GM23338 (cell line): ENCODE results near the gene RNF215. TPM values are rescaled to one million over a fixed set of nuclear protein-coding genes. Genes with fewer than 3 reads are reported as not detected.
A peak's percentile ranks its signal among the peaks of the same experiment; 100 is the strongest.

Source experiments
- ATAC-seq: fragments of 200-7000 bp; cut with Tn5 transposase; 3 replicates; pipeline ENCODE4 v1.9.1; 2020
- DNase-seq: peaks from one replicate; pipeline ENCODE4 v3.0.0-alpha.2; 2015; ENCODE audit warnings: low spot score
- H2AFZ ChIP-seq: fragments of 200-600 bp; sonication (generic); 2 replicates; pipeline ENCODE4 v1.8.0; 2016; ENCODE audit warnings: antibody characterized with exemption, mild to moderate bottlenecking, moderate library complexity
- H3F3A ChIP-seq: fragments of 200-600 bp; sonication (generic); replicated peaks from 2 replicates; pipeline ENCODE4 v1.8.0; 2017; ENCODE audit warnings: antibody characterized with exemption, mixed run types, low read depth
- H3K27ac ChIP-seq: fragments of 200-600 bp; sonication (generic); 2 replicates; pipeline ENCODE4 v1.6.1; 2016; ENCODE audit warnings: low read depth
- H3K27me3 ChIP-seq: fragments of 200-600 bp; sonication (generic); 2 replicates; pipeline ENCODE4 v1.8.0; 2016; ENCODE audit warnings: mild to moderate bottlenecking, mixed run types, moderate library complexity; ENCODE audit not compliant: insufficient read depth
- H3K36me3 ChIP-seq: fragments of 200-600 bp; sonication (generic); 2 replicates; pipeline ENCODE4 v1.8.0; 2016; ENCODE audit warnings: mild to moderate bottlenecking; ENCODE audit not compliant: insufficient read depth
- H3K4me1 ChIP-seq: fragments of 200-600 bp; sonication (generic); 2 replicates; pipeline ENCODE4 v1.8.0; 2016; ENCODE audit warnings: mild to moderate bottlenecking, moderate library complexity; ENCODE audit not compliant: insufficient read depth
- H3K4me2 ChIP-seq: fragments of 200-600 bp; sonication (generic); 2 replicates; pipeline ENCODE4 v1.7.1; 2017; ENCODE audit warnings: mixed run types
- H3K4me3 ChIP-seq: fragments of 200-600 bp; sonication (generic); 2 replicates; pipeline ENCODE4 v1.6.1; 2016; ENCODE audit warnings: mixed run types
- H3K79me2 ChIP-seq: fragments of 200-600 bp; sonication (generic); replicated peaks from 2 replicates; pipeline ENCODE4 v1.8.0; 2017; ENCODE audit warnings: mild to moderate bottlenecking; ENCODE audit not compliant: insufficient read depth
- H3K9me2 ChIP-seq: fragments of 200-600 bp; sonication (generic); 2 replicates; pipeline ENCODE4 v1.8.0; 2017; ENCODE audit not compliant: insufficient read depth
- H4K20me1 ChIP-seq: fragments of 200-600 bp; sonication (generic); replicated peaks from 2 replicates; pipeline ENCODE4 v1.8.0; 2017; ENCODE audit warnings: mild to moderate bottlenecking; ENCODE audit not compliant: insufficient read depth
- H3K27ac Mint-ChIP-seq: 2 replicates; pipeline ENCODE4 v1.8.0; 2020; ENCODE audit warnings: inconsistent platforms, mild to moderate bottlenecking, moderate library complexity, mixed read lengths
- H3K27me3 Mint-ChIP-seq: 3 replicates; pipeline ENCODE4 v1.8.0; 2022; ENCODE audit warnings: low read depth, mild to moderate bottlenecking, moderate library complexity, mixed read lengths, inconsistent platforms; ENCODE audit not compliant: insufficient read depth, poor library complexity
- H3K36me3 Mint-ChIP-seq: 3 replicates; pipeline ENCODE4 v1.8.0; 2021; ENCODE audit warnings: low read depth, mild to moderate bottlenecking, inconsistent platforms, moderate library complexity, mixed read lengths
- H3K4me1 Mint-ChIP-seq: 3 replicates; pipeline ENCODE4 v1.8.0; 2020; ENCODE audit warnings: mild to moderate bottlenecking, inconsistent platforms, mixed read lengths
- H3K4me3 Mint-ChIP-seq: 3 replicates; pipeline ENCODE4 v1.8.0; 2021; ENCODE audit warnings: moderate library complexity, mild to moderate bottlenecking, inconsistent platforms, mixed read lengths
- H3K9me3 Mint-ChIP-seq: 3 replicates; pipeline ENCODE4 v1.8.0; 2020; ENCODE audit warnings: moderate library complexity, mild to moderate bottlenecking, inconsistent platforms, mixed read lengths
- CREB1 ChIP-seq: fragments of 250-450 bp; sonication (Bioruptor Pico); IDR thresholded peaks from 2 replicates; pipeline ENCODE4 v1.5.0; 2020; ENCODE audit warnings: low read depth, mild to moderate bottlenecking, moderate library complexity
- CTCF ChIP-seq, 2 experiments: fragments of 200-600 bp in 1 of 2; sonication (generic) in 1 of 2; conservative IDR thresholded peaks; 2 replicates each; pipeline versions ENCODE4 v1.5.1 to v1.6.1; 2016 to 2017; ENCODE audit warnings: antibody characterized with exemption in 2 of 2, low read depth in 2 of 2, mild to moderate bottlenecking in 2 of 2, moderate library complexity in 1 of 2
- ETS1 ChIP-seq: IDR thresholded peaks from 2 replicates; pipeline ENCODE4 v1.6.1; 2016; ENCODE audit warnings: antibody characterized with exemption
- EZH2phosphoT487 ChIP-seq: fragments of 200-600 bp; sonication (generic); IDR thresholded peaks from one replicate; pipeline ENCODE4 v1.8.1; 2018; ENCODE audit warnings: antibody characterized with exemption; ENCODE audit not compliant: unreplicated experiment
- JUNB ChIP-seq: IDR thresholded peaks from one replicate; pipeline ENCODE4 v1.6.1; 2016; ENCODE audit warnings: antibody characterized with exemption; ENCODE audit not compliant: unreplicated experiment
- NANOG ChIP-seq: IDR thresholded peaks from 2 replicates; pipeline ENCODE4 v1.6.1; 2016; ENCODE audit warnings: antibody characterized with exemption, borderline replicate concordance
- ZNF331 ChIP-seq: fragments of 250-450 bp; sonication (Bioruptor Pico); IDR thresholded peaks from 2 replicates; pipeline ENCODE4 v1.5.0; 2020; ENCODE audit warnings: low read depth, mild to moderate bottlenecking, moderate library complexity
- polyA plus RNA-seq: library from polyadenylated mRNA; unstranded; fragments of >200 nt; fragmentation: Nextera tagmentation; extraction: Ambion mirVana; gene quantifications from 2 replicates; pipeline ENCODE4 v1.2.1, GENCODE V29; 2016
- total RNA-seq: library from RNA; depleted of rRNA; stranded (reverse); fragments of >200 nt; shearing (Covaris generic); gene quantifications from 2 replicates; pipeline ENCODE4 v1.2.3, GENCODE V29; 2014

The RNF215 gene
- total and polyA plus RNA-seq, 2 experiments from 2014 or later, result 3.3 to 13.9 TPM

GRCh38 chr22:30436196-30436595, 49.0 kb upstream of the RNF215 start:
- H3K27ac Mint-ChIP-seq, result peak overlapping the region; percentile 53; the same call in 1 of the 2 replicates
- H3K4me1 ChIP-seq, result no peaks in the 10 kb centered on the region
- no peaks in the 10 kb centered on the region for H3K27me3 ChIP-seq
- DNase-seq, result no peak
- 0 out of 2 replicates have a peak, but pooled peaks cover 4% of the 10 kb centered on the region for H3K9me2 ChIP-seq
- H2AFZ ChIP-seq, result peak overlapping the region; percentile 66
- no peak overlapping the region for H3K4me2 ChIP-seq
- peaks cover 15% of the 10 kb centered on the region for H3K4me1 Mint-ChIP-seq
- peaks cover 2% of the 10 kb centered on the region for H3K27me3 Mint-ChIP-seq
- no peaks in the 10 kb centered on the region for H4K20me1 ChIP-seq
- TF ChIP-seq NANOG (no peak), ETS1 (no peak), ZNF331 (CRISPR knock-in tag) (no peak), EZH2phosphoT487 (no peak), JUNB (no peak), CTCF (conservative IDR thresholded peaks at IDR 0.05; ENCODE audit: low read depth in 2 of 2) (no peak), CREB1 (CRISPR knock-in tag) (no peak)
- H3K36me3 Mint-ChIP-seq, result peaks cover 5% of the 10 kb centered on the region; the same call in 2 of the 3 replicates
- no peak overlapping the region for H3K27ac ChIP-seq
- H3F3A ChIP-seq, result peaks cover 3% of the 10 kb centered on the region; the same call in 1 of the 2 replicates
- H3K36me3 ChIP-seq, result no peaks in the 10 kb centered on the region
- peaks cover 7% of the 10 kb centered on the region for H3K9me3 Mint-ChIP-seq
- H3K4me3 Mint-ChIP-seq, result no peak overlapping the region
- ATAC-seq, result no peak
- H3K4me3 ChIP-seq, result no peak overlapping the region
- no peaks in the 10 kb centered on the region for H3K79me2 ChIP-seq

- peak; percentile 52; the same call in 1 of the 2 replicates for TF ChIP-seq ETS1
- TF ChIP-seq ZNF331 (CRISPR knock-in tag), result no peak
- Histone ChIP-seq H3K27me3 (no peaks in the 10 kb centered on the region), H3K4me3 (no peak overlapping the region), H4K20me1 (no peaks in the 10 kb centered on the region), H2AFZ (peak overlapping the region; percentile 66), H3K27ac (no peak overlapping the region), H3F3A (peaks cover 3% of the 10 kb centered on the region; the same call in 1 of the 2 replicates), H3K9me2 (0 out of 2 replicates have a peak, but pooled peaks cover 4% of the 10 kb centered on the region), H3K4me2 (no peak overlapping the region), H3K36me3 (no peaks in the 10 kb centered on the region), H3K4me1 (no peaks in the 10 kb centered on the region), H3K79me2 (no peaks in the 10 kb centered on the region)
- peaks cover 2% of the 10 kb centered on the region for H3K27me3 Mint-ChIP-seq
- peak overlapping the region; percentile 53; the same call in 1 of the 2 replicates for H3K27ac Mint-ChIP-seq
- no peak for ATAC-seq
- DNase-seq, result no peak
- peaks cover 7% of the 10 kb centered on the region for H3K9me3 Mint-ChIP-seq
- H3K4me1 Mint-ChIP-seq, result peaks cover 15% of the 10 kb centered on the region
- peaks cover 5% of the 10 kb centered on the region; the same call in 2 of the 3 replicates for H3K36me3 Mint-ChIP-seq
- no peak overlapping the region for H3K4me3 Mint-ChIP-seq
Observed at GRCh38 chr22:30435674-30436126, 48.5 kb upstream of the RNF215 start.
